Activated T-cell treated with anti-CD3 and anti-CD28 coated beads, Interleukin-2, amount 50 U/mL, for 4 hours (primary cell): Measurements from ENCODE around the gene TMEM203. TPM values are rescaled to one million over a fixed set of nuclear protein-coding genes. Genes with fewer than 3 reads are reported as not detected.

Source experiments
- ATAC-seq, 2 donors: fragments of 200-7000 bp; cut with Tn5 transposase; one replicate each; pipeline ENCODE4 v1.10.0; 2021
- DNase-seq: peaks from one replicate; pipeline ENCODE4 v3.0.0-alpha.2; 2020
- H3K27me3 Mint-ChIP-seq: one replicate; pipeline ENCODE4 v1.8.0; 2021; ENCODE audit warnings: low read depth, mixed read lengths
- H3K36me3 Mint-ChIP-seq: one replicate; pipeline ENCODE4 v1.8.0; 2022; ENCODE audit warnings: mixed read lengths; ENCODE audit not compliant: insufficient read depth
- H3K4me1 Mint-ChIP-seq: one replicate; pipeline ENCODE4 v1.8.0; 2021; ENCODE audit warnings: low read depth, mixed read lengths
- H3K4me3 Mint-ChIP-seq: one replicate; pipeline ENCODE4 v1.8.0; 2021; ENCODE audit warnings: mild to moderate bottlenecking, moderate library complexity, mixed read lengths
- H3K9me3 Mint-ChIP-seq: one replicate; pipeline ENCODE4 v1.8.0; 2021; ENCODE audit warnings: mixed read lengths
- total RNA-seq, 3 donors: library from RNA; stranded (reverse); gene quantifications; one replicate each; pipeline ENCODE4 v1.2.1, GENCODE V29; 2021

TMEM203 gene
- total RNA-seq, 3 donors from 2014 or later: 42.3 to 45.1 (median 44.4) TPM

GRCh38 chr9:137228506-137228967, 23.1 kb upstream of the TMEM203 start:
- H3K4me1 Mint-ChIP-seq: peaks cover 6% of the 10 kb centered on the region
- H3K36me3 Mint-ChIP-seq: no peaks in the 10 kb centered on the region
- no peaks in the 10 kb centered on the region for H3K9me3 Mint-ChIP-seq
- H3K4me3 Mint-ChIP-seq: no peak overlapping the region
- H3K27me3 Mint-ChIP-seq: peaks cover 8% of the 10 kb centered on the region
- ATAC-seq (no peak), DNase-seq (no peak)

GRCh38 chr9:137227853-137228505, 22.5 kb upstream of the TMEM203 start:
- DNase-seq (no peak), ATAC-seq (no peak)
- H3K9me3 Mint-ChIP-seq: no peaks in the 10 kb centered on the region
- H3K4me1 Mint-ChIP-seq: peaks cover 7% of the 10 kb centered on the region
- peaks cover 8% of the 10 kb centered on the region for H3K27me3 Mint-ChIP-seq
- H3K4me3 Mint-ChIP-seq: no peak overlapping the region
- H3K36me3 Mint-ChIP-seq: no peaks in the 10 kb centered on the region

- peaks cover 8% of the 10 kb centered on the region for H3K4me1 Mint-ChIP-seq
- DNase-seq (peak; percentile 78), ATAC-seq (peak; percentile 47 to 49)
- H3K9me3 Mint-ChIP-seq: no peaks in the 10 kb centered on the region
- no peak within 1 kb of the TSS for H3K4me3 Mint-ChIP-seq
- H3K27me3 Mint-ChIP-seq: peaks cover 8% of the 10 kb centered on the region
- no peaks in the 10 kb centered on the region for H3K36me3 Mint-ChIP-seq
Observed at GRCh38 chr9:137227054-137227852, 21.8 kb upstream of the TMEM203 start, which contains the start of gene RNF224. Gene RNF224 (plus strand): TSS chr9:137227502. CDS start chr9:137228336, 834 bp downstream.

- Mint-ChIP-seq H3K4me1 (peaks cover 8% of the 10 kb centered on the region), H3K27me3 (peaks cover 6% of the 10 kb centered on the region), H3K4me3 (no peak overlapping the region), H3K36me3 (no peaks in the 10 kb centered on the region), H3K9me3 (no peaks in the 10 kb centered on the region)
- DNase-seq: no peak
- ATAC-seq: no peak
Observed at GRCh38 chr9:137226338-137227053, 21.0 kb upstream of the TMEM203 start.

GRCh38 chr9:137225699-137226331, 20.4 kb upstream of the TMEM203 start:
- Mint-ChIP-seq H3K27me3 (peaks cover 6% of the 10 kb centered on the region), H3K9me3 (no peaks in the 10 kb centered on the region), H3K36me3 (no peaks in the 10 kb centered on the region), H3K4me3 (no peak overlapping the region), H3K4me1 (peaks cover 8% of the 10 kb centered on the region)
- ATAC-seq (no peak), DNase-seq (no peak)

- H3K36me3 Mint-ChIP-seq: no peaks in the 10 kb centered on the region
- no peak for ATAC-seq
- peak within 1 kb of the TSS; percentile 79 for H3K4me3 Mint-ChIP-seq
- peaks cover 8% of the 10 kb centered on the region for H3K4me1 Mint-ChIP-seq
- H3K9me3 Mint-ChIP-seq: no peaks in the 10 kb centered on the region
- peaks cover 6% of the 10 kb centered on the region for H3K27me3 Mint-ChIP-seq
- DNase-seq: no peak
Observed at GRCh38 chr9:137224830-137225694, 19.6 kb upstream of the TMEM203 start, which contains the start of gene CYSRT1. Gene CYSRT1 (plus strand): TSS chr9:137225174. CDS start chr9:137225622, 448 bp downstream.

- peak; percentile 90 to 91 for ATAC-seq
- Mint-ChIP-seq H3K36me3 (no peaks in the 10 kb centered on the region), H3K4me3 (peak overlapping the region; percentile 79), H3K4me1 (peaks cover 8% of the 10 kb centered on the region), H3K9me3 (no peaks in the 10 kb centered on the region), H3K27me3 (peaks cover 3% of the 10 kb centered on the region)
- DNase-seq: peak; percentile 98
Observed at GRCh38 chr9:137223078-137223970, 17.9 kb upstream of the TMEM203 start.

- Mint-ChIP-seq H3K27me3 (no peaks in the 10 kb centered on the region), H3K9me3 (no peaks in the 10 kb centered on the region), H3K4me1 (peaks cover 6% of the 10 kb centered on the region), H3K36me3 (no peaks in the 10 kb centered on the region), H3K4me3 (peak within 1 kb of the TSS; percentile 79)
- DNase-seq: no peak
- peak in 1 of 2 donors; percentile 5 for ATAC-seq
Observed at GRCh38 chr9:137222190-137223077, 17.0 kb upstream of the TMEM203 start, which contains the start of gene RNF208. Gene RNF208 (minus strand): TSS chr9:137222240. CDS start chr9:137221212, 1,028 bp downstream.

- DNase-seq (no peak), ATAC-seq (no peak)
- no peak overlapping the region for H3K4me3 Mint-ChIP-seq
- no peaks in the 10 kb centered on the region for H3K36me3 Mint-ChIP-seq
- peaks cover 5% of the 10 kb centered on the region for H3K4me1 Mint-ChIP-seq
- no peaks in the 10 kb centered on the region for H3K9me3 Mint-ChIP-seq
- H3K27me3 Mint-ChIP-seq: no peaks in the 10 kb centered on the region
Observed at GRCh38 chr9:137221506-137222111, 16.2 kb upstream of the TMEM203 start.

- peaks cover 5% of the 10 kb centered on the region for H3K4me1 Mint-ChIP-seq
- H3K36me3 Mint-ChIP-seq: no peaks in the 10 kb centered on the region
- no peaks in the 10 kb centered on the region for H3K27me3 Mint-ChIP-seq
Observed at GRCh38 chr9:137221095-137221505, 15.7 kb upstream of the TMEM203 start.

GRCh38 chr9:137220317-137221094, 15.1 kb upstream of the TMEM203 start:
- no peaks in the 10 kb centered on the region for H3K9me3 Mint-ChIP-seq
- no peaks in the 10 kb centered on the region for H3K27me3 Mint-ChIP-seq
- DNase-seq: no peak

More at GRCh38 chr9:137221095-137221505, 15.7 kb upstream of the TMEM203 start:
- ATAC-seq (no peak), DNase-seq (no peak)
- H3K9me3 Mint-ChIP-seq: no peaks in the 10 kb centered on the region
- peak overlapping the region; percentile 27 for H3K4me3 Mint-ChIP-seq

More at GRCh38 chr9:137220317-137221094, 15.1 kb upstream of the TMEM203 start:
- Mint-ChIP-seq H3K4me1 (peaks cover 5% of the 10 kb centered on the region), H3K36me3 (peaks cover under 1% of the 10 kb centered on the region), H3K4me3 (peak overlapping the region; percentile 27)
- ATAC-seq: no peak
